HG03469 (cell line): ENCODE measurements around the gene NDRG3.
"Not testable (repeated sequence)": the region's sequence is repeated elsewhere in the genome, so short reads cannot be mapped to it uniquely, and the experiment has no call there.

Source experiments
- ATAC-seq: cut with Tn5 transposase; IDR thresholded peaks from one replicate; pipeline ENCODE4 v1.9.1; 2021; ENCODE audit warnings: mild to moderate bottlenecking, moderate library complexity, moderate number of reproducible peaks; ENCODE audit not compliant: unreplicated experiment

Gene NDRG3

DNA sequence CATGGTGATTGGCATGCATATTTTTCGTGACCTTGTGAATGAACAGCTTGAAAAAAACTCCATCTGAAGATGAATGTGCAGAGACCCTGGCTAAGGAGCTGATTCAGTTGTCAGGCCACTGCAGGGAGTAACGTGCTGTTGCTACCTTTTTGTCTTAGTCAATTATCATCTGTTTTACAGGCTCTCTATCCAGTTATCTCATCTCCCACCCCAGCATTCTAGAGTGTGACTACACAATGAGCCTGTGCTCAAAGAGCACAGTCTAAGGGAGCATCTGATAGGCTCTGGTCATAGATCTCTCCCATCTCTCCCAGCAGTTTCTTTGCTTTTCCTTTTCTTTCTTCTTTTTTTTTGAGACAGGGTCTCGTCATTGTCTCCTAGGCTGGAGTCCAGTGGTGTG lies 45.5 kb downstream of the NDRG3 start:
- no peak for ATAC-seq

DNA sequence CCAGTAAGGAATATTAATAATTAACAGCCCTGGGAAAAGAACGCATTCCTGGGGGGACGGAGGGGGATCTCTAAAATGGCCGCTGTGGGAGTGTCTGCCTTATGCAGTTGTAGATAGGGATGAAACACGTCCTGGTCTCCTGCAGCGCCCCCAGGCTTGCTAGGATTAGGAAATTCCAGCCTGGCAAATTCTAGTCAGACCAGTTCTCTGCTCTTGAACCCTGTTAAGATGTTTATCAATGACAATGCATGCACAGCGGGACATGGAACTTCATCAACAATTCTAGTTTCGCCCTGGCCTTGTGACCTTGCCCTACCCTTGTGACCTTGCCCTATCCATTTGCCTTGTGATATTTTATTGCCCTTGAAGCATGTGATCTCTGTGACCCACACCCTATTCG lies 50.4 kb downstream of the NDRG3 start:
- not testable (repeated sequence) for ATAC-seq

DNA sequence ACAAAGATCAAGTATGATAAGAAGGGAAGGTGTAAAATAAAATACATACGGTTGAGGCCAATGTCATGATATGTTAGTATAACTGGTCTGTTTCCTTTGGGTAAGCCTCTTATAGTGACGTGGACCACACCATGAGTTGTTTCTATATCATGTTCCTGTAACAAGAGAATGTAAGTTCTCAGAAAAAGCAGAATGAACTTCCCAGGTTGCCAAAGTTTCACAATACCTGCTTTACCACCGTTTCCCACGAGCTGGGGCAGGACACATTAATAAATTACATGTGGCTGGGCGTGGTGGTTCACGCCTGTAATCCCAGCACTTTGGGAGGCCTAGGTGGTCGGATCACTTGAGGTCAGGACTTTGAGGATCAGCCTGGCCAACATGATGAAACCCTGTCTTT lies 57.3 kb downstream of the NDRG3 start:
- ATAC-seq = no peak

DNA sequence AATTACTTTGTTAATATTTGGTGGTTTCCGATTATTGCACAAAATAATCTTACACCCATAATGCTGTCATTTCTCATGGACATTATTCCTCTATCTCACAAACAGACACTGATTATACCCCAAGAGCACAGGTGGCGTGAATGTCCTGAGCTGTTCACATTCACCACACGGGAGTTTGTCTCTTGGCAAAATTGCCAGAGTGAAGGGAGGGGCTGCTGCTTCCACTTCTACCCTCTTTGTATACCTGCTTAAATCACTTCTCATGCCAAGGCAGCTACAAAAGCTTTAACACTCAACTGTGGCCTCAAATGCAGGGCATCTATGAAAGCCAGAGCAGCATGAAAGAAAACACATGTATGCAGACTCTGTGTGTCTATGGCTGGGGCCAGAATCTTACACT lies 58.0 kb downstream of the NDRG3 start:
- no peak for ATAC-seq

DNA sequence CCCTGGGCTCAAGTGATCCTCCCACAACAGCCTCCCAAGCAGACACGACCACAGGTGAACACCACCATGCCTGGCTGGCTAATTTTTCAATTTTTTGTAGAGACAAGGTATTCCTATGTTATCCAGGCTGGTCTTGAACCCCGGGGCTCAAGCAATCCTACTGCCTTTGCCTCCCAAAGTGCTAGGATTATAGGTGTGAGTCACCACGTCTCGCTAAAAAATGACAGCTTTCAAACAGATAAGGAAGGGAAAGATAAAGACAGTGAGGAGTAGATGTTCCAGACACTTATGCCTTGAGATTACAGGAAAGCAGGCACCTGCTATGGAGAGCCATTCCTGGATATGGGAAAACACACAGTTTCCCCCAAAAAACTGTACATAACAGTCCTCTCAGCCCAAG lies 58.9 kb downstream of the NDRG3 start:
- ATAC-seq = no peak

DNA sequence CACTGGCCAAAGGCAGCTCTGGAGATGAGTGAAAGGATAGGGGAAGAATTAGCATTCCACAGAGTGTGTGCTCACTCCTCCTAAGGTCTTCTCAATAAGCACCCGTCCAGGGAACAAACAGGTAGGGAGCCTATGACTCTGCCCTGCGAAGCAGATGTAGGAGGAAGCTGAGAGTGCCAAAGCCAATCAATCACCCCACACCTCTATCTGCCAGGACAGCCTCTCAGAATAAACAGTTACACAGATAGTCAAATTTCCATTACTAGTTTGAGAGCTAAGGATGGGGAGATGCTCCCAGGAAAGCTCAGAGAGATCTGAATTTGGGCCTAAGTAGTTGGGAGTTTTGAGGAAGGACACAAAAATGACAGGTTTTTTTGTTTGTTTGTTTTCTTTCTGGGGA lies 59.4 kb downstream of the NDRG3 start:
- ATAC-seq = no peak

DNA sequence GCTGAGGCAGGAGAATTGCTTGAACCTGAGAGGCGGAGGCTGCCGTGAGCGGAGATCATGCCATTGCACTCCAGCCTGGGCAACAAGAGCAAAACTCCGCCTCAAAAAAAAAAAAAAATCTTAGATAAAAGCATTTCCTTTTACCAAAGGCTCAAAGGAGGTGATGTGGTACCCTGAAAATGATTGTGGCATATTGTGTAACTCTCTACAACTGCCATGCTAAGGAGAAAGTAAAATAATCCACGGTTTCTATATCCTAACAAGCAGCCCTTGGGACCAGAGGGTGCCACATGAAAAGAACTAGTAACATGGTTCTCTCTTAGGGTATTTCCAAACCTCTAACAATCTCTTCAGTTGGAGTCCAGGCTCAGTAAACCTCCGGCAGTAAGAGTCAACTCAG lies 61.1 kb downstream of the NDRG3 start:
- ATAC-seq = no peak

DNA sequence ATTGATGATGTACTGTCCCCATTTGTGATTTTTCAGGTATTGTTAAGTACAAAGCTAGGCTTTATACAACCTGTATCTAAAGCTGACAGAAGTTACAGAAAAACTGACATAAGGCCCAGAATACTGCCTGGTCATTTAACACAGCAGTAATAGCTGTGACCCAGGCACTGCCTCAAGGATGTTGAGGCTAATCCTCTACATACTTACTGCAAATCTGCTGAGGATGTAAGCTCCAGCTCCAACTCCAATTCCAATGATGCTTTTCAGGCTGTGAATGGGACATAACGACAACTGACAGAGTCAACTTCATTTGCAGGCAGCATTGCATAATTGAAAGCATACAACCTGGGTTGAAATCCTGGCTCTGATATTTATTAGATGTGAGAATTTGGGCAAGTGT lies 63.6 kb downstream of the NDRG3 start:
- ATAC-seq = no peak

DNA sequence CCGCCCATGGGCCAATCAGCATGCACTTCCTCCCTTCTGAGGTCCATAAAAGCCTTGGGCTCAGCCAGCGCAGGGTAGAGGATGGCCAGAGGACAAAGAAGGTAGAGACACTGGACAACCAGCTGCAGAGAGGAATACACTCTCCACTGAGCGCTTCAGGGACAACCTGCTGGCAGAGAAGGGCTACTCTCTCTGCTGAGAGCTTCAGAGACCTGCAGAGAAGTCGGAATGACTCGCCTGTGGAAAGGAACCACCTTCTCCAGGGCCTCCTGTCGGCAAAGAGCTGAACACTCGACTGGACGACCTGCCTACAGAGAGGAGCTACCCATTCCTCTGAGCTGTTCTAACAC lies 68.5 kb downstream of the NDRG3 start:
- ATAC-seq = no peak

DNA sequence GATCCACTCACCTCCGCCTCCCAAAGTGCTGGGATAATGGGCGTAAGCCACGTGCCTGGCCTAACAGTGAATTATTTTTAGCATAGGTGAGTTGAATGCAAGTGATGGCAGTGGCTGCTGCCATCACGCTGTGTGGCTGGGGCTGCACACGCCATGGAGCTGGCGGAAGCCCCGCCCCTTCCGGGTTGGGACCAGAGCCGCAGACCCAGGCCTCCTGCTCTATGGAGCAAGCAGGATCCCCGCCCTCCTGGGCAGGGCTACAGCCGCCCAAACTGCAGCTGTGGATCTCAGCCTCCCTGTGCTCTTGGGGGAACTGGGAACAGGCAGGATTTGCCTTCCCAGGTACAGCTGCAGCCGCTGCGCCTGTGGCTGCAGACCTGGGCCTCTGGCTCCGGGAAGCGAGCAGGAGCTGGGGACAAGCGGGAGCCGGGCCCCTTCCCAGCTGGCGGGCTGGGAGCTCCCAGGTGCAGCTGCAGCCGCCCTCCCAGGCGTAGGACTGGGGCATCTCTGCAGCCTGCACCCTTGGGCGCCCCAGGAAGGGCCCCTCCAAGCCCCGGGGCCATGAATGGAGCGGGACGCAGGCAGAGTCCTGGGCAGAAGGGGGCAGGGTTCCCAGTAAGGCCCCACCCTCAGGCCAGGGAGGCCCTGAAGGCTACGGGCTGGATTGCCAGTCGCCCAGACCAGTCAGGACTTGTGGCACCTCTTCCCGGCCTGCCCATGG lies 69.0 kb downstream of the NDRG3 start:
- ATAC-seq = no peak

DNA sequence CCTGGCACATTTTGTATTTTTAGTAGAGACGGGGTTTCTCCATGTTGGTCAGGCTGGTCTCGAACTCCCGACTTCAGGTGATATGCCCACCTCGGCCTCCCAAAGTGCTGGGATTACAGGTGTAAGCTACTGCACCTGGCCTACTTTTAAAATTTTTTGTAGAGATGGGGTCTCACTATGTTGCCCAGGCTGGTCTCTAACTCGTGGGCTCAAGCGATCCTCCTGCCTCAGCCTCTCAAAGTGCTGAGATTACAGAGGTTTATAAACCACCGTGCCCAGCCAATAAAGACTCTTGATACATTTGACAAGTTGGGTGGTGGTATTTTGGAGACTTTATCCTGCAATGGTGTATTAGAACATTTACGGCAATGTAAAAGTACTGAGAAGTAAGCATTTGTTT lies 70.3 kb downstream of the NDRG3 start:
- not testable (repeated sequence) for ATAC-seq

DNA sequence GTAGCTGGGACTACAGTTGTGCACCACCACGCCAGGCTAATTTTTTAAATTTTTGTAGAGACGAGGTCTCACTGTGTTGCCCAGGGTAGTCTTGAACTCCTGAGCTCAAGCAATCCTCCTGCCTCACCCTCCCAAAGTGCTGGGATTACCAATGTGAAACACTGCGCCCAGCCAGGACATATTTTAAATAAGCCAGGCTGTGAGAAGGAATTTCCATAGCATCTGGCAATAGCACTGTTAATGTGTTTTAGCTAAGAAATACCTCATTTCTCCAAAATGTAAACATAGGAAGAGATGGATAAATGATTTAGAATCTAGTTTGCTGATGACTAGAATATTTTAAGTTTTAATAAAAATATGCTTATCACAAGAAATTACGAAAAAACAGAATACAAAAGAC lies 72.9 kb downstream of the NDRG3 start:
- no peak for ATAC-seq

DNA sequence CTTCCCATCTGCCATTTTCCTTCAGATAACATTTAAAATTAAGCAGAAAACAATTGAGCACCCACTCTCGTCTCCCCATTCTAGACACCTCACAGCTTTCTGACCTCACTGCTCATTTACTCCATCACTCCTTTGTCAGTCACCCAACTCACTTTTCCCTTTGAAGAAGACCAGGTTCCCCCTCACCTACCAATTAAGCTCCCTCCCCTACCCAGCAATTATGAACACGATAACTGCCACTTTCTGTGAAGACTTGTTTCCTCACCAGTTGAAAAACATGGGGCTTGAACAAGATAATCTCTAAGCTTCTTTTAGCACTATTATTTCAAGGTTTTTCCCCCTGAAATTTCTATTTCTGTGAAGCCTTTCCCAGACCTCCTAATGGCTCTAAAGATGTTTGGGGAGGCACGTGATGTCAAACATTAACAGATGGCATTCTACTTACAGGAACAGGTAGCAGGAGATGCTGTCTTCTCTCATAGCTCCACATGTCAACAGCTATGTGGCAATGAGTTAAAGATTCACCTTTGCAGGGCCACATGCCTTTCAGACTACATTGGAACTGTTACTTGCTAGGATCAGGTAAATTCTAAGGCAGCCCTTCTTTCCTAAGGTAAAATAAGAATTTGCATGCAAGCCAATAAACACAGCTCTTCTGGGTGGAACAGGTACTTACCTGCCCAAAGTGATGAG lies 75.1 kb downstream of the NDRG3 start:
- no peak for ATAC-seq

DNA sequence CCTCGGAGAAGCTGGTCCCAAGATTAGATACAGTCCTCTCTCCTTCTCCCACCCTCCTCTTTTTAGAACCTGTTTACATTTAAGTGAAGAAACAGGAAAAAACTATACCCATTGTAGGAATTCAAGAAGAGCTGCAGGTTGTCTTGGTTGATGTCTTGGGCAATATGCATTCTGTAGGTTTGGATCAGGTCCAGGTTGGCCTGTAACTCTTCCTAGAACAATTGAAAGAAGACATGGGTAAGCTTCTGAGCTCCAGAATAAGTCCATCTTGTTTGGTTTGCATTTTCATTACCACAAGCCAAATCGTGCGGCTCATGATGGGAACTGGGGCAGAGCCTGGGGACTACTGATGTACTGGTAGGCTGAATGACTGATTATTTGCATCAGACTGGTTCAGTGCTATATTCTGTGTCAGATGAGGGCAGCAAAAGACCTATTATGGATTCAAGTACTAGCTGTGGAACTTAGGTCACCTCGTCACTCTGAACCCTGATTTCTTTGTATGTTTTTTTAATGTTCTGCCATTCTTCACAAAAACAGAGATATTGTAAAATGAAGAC lies 79.6 kb downstream of the NDRG3 start:
- no peak for ATAC-seq

DNA sequence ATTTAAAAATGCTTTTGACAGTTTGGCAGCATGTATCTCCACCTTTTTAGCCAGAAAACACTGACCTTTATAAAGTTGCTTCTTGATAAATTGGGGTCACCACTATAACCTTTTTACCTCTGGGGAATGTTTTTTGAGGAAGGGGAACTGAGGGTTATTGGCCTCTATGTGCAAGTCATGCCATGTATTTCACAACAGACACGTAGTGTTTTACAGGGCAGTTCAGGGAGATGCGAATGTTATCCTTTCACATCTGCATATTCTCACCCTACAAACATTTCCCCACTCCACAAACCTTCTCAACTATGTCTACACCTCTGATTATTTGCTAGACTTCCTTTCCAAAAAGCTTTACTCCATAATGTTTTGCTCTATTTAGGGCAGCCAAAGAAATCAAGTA lies 82.9 kb downstream of the NDRG3 start:
- no peak for ATAC-seq

DNA sequence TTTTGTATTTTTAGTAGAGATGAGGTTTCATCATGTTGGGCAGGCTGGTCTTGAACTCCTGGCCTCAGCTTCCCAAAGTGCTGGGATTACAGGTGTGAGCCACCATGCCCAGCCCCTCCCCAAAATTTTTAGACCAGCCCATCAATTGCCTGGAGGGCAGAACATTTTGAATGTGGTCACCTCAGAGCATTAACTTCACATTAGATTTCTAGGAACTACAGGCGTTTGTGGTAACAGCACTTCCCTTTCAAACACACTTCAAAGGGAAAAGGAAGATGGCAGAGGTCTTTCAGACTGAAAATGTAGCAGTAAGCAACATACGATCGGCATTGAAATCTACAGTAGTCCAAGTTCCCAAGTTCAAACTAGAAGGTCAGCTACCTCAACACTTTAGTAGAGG lies 87.6 kb downstream of the NDRG3 start:
- no peak for ATAC-seq

DNA sequence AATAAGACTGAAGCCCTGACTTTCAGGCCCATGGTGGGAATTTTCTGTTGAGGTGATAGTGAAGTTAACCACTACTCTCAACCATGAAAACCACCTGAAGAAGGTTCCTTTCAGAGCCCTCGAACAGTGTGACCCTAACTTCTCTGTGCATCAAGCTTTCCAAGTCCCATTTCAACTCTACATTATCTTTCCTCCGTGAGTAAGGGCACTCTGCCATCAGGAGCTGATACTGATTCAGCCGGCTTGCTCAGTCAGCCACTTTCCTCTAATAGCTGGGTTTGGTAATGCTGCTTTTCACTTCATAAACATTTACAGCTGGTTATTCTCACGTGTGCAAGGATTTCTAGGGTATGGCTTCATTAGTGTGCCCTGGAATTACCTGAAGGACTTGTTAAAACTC lies 89.2 kb downstream of the NDRG3 start:
- no peak for ATAC-seq

DNA sequence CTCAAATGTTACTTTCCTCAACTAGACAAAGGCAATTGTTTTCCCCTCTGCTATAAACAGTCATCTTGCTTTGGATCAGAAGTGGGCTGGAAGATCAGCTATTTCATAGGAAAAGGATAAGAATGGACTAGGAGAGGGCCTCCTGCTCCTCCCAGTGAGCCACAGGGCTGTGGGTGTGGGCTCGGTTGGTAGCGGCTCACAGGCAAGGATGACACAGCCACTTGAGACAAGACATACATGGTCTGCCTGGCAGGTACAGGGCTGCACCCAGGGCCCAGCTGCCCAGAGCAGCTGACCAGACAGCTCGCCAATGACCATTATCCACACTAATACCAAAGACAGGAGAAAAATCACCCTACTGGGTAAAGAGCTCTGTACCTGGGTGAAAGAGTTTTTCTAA lies 90.9 kb downstream of the NDRG3 start:
- ATAC-seq = no peak

DNA sequence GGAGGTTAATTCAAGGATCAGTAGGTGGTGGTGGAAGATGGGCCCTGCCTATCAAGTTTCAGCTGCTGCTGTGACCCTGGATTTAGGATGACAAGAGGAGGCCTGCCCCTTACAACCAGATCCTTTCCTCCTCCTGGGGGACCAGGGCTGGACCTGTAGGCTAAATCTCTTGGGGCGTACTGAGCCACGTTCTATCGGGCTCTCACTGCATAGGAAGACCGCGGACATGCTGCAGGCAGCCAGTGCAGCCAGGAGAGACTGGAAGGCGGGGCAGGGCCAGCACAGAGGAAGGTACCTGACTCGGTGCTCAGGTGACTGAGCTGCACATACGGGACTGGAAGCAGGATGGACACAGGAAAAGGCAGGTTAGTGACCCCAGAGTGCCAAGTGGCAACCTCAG lies 91.4 kb downstream of the NDRG3 start:
- no peak for ATAC-seq

DNA sequence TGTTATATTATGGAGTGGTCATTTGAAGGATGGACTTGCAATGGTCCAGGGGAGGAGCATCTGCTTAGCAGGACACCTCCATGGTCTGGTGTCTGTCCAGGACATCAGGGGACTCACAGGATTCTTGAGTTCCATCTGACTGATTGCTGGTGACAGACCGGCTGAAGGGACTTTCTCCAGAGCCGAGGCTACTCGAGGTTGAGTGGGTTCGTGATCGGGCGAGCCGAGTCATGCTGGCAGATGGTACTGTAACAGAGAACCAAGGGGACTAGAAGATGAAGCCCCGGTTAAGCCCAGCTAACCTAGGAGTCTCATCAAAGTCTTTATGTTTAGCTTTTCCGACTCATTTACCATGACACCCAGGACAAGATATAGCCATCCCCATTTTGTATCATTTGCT lies 92.4 kb downstream of the NDRG3 start:
- no peak for ATAC-seq

DNA sequence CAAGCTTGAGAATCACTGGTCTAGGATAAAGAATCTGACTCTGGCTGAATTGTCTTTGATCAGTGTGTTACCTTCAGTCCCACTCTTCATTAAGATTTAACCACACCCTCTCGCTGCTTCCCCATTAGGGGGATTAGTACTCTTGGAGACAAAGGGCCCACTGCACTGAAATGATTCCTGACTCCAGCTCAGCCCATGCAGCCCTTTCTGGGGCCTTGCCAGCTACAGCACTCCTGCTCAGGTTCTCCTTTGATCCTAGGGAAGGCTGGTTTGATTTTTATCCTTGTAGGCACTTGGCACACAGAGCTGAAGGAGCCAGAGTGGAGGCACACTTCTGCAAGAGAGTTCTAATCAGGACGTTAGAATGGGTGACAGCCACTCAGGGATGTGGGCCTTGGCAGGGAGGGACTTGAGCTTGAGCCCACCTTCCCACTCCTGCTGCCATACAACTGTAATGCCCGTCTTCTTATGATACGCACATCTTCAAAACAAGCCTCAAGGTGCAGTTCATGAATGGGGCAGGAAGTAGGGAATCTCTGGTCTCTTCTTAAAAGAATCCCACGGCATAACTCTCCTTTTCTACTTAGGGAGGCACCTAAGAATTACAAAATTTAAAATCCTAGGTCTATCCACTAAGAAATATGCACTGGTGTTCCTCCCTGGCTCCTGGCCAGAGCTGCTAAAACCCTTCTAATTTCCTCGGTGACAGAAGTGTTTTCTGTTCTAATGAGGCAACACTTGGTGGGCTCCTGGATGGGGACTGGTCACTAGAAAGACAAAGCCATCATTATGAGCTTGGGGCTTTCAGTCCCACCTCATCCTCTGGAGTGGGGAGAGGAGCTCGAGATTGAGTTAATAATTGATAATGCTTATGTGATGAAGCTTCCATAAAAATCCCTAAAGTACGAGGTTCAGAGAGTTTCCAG lies 98.4 kb downstream of the NDRG3 start:
- no peak for ATAC-seq

DNA sequence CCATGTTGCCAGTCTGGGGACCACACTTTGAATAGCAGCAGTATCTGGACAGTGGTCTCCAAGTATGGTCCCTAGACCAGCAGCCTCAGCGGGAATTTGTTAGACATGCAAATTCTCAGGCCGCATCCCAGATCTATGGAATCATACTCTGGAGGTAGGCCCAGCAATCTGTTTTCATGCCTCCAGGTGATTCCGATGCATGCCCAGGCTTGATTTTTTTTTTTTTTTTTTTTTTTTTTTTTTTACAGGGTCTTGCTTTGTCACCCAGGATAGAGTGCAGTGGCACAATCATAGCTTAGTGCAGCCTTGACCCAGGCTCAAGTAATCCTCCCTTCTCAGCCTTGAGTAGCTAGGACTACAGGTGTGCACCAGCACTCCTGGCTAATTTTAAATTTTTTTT lies 99.2 kb downstream of the NDRG3 start:
- no peak for ATAC-seq
